ENCODE results near the gene GTF3C5.
A peak's percentile ranks its signal among the peaks of the same experiment; 100 is the strongest.
"Not testable (repeated sequence)": the region's sequence is repeated elsewhere in the genome, so short reads cannot be mapped to it uniquely, and the experiment has no call there.

Gene GTF3C5, protein sequence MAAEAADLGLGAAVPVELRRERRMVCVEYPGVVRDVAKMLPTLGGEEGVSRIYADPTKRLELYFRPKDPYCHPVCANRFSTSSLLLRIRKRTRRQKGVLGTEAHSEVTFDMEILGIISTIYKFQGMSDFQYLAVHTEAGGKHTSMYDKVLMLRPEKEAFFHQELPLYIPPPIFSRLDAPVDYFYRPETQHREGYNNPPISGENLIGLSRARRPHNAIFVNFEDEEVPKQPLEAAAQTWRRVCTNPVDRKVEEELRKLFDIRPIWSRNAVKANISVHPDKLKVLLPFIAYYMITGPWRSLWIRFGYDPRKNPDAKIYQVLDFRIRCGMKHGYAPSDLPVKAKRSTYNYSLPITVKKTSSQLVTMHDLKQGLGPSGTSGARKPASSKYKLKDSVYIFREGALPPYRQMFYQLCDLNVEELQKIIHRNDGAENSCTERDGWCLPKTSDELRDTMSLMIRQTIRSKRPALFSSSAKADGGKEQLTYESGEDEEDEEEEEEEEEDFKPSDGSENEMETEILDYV

DNA sequence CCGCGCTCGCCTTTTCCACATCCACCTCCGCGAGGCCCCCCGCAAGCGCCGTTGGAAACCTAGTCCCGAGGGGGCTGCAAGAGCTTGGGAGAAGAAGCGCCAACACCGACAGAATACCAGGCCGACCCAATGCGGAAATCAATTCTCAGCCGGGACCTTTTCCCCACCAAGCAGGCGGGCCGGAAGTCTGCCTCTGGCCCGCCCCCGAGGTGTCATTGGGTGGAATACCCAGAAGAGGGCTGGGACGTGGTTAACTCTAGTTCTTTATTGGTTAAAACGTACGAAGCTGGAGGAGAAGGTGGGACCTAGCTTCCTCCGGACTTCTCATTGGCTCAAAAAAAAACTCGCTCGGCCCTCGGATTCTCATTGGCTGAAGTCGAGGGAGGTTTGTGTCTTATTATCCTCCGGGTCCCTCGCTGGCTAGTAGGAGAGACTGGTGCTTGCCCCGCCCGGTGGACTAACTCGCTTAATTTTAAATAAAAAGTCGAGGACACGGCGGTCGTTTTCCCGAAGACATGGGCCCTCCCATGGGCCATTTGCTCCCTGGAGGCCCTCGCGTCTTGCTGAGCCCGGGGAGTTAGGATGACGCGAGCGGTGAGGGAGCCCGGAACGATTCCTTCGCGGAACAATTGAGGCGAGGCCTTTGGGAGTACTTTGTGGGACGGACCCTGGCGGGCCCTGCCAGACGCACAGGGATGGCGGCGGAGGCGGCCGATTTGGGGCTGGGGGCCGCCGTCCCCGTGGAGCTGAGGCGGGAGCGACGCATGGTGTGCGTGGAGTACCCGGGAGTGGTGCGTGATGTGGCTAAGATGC, at the start of gene GTF3C5:
TSS of gene GTF3C5 (plus strand) at position 681 of the 813 bp plus-strand sequence. CDS start at position 696, 15 bp downstream.
- peak; percentile 91 for DNase-seq

DNA sequence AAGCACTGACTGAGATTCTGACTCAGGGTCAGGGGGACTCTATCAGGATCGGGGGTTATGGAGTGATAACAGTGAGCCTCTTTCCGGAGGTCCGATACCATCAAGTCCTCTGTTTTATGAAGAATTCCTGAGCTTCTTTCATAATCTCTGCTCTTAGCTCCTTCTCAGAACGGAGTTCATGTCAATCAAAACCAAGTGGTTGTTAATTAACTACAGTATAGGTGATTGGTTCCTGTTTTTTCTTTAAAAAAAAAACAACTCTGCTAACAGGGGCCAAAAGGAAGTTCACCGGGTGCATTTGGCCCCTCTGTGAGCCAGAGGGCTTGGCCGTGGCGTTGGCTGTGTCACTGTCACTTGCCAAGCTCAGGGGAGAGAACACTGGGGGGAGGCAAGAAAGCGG, 48.3 kb upstream of the GTF3C5 start:
- DNase-seq: no peak

GRCh38 chr9:132983491-132984201, 47.2 kb upstream of the GTF3C5 start:
- no peak for DNase-seq

DNA sequence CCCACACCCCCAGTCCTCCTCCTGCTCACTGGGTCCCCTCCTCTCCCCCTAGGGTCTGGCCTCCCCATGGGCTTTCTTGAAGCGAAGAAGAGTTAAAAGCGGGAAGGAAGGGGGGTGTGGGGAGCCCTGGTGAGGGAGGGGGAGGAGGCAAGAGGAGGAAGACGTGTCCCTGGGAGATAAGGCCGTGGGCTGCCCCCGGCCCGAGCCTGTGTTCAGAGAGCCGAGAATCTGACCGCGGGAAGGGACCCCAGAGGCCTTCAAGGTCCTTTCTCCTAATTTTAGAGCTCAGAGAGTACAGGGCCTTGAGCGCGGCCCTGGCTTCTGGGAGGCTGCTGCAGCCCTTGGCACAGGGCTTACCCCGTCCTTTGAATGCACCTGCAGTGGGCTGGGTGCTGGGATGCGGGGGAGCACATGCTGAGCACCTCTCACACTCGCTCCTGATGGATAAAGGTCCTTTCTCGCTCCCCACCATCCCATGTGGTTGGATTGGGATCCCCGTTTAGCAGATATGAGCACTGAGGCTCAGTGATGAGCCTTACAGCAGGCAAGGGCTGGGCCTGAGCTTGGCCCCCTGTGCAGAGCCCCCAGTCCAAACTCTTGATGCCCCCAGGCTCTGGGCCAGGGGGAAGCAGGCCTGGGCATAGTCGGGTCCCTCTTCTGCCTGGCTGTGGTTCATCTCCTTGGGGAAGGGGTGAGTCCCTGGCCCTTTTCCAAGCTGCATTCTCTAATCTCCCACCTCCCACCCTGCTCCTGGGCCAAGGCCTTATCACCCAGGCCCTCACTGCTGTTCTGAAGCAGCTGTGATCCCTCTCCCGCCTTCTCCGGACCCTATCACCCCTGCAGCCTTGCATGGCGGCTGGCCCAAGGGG, 46.4 kb upstream of the GTF3C5 start:
- DNase-seq: no peak

DNA sequence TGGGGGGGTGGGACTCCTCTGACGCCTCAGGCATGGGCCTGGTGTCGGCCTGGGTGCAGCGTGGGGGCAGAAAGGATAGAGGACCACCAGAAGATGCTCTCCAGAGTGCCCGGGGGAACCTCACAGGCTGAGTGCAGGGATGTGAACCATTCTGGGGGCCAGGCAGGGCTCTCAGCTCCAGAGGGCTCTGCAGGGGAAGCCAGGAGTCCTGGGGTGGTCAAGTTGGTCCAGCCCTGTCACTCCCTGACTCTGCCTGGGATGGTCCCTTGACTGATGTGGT, 45.8 kb upstream of the GTF3C5 start:
- no peak for DNase-seq

DNA sequence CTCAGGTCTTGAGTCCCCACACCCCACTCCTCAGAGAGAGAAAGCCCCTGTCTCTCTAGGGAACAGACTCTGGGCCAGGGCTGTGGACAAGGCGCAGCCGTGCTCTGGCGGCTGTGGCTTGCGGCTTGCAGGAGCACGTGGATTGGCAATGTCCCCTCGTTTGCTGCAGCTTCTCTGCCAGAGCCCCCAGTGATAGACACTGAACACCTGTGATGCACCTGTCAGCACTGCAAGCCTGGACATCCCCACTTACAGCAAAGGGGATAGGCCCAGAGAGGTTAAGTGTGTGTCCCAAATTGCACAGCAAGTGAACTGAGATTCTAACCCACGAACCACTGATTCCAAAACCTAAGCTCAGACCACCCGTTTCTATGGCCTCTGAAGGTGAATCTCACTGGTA, 45.3 kb upstream of the GTF3C5 start:
- no peak for DNase-seq

- DNase-seq: no peak
These were observed 44.7 kb upstream of the GTF3C5 start for GRCh38 chr9:132986114-132986513.

- no peak for DNase-seq
These were observed 43.9 kb upstream of the GTF3C5 start for GRCh38 chr9:132986640-132987620.

- no peak for DNase-seq
These were observed 42.4 kb upstream of the GTF3C5 start for GRCh38 chr9:132988244-132989013.

- no peak for DNase-seq
These were observed 41.8 kb upstream of the GTF3C5 start for GRCh38 chr9:132989014-132989310.

DNA sequence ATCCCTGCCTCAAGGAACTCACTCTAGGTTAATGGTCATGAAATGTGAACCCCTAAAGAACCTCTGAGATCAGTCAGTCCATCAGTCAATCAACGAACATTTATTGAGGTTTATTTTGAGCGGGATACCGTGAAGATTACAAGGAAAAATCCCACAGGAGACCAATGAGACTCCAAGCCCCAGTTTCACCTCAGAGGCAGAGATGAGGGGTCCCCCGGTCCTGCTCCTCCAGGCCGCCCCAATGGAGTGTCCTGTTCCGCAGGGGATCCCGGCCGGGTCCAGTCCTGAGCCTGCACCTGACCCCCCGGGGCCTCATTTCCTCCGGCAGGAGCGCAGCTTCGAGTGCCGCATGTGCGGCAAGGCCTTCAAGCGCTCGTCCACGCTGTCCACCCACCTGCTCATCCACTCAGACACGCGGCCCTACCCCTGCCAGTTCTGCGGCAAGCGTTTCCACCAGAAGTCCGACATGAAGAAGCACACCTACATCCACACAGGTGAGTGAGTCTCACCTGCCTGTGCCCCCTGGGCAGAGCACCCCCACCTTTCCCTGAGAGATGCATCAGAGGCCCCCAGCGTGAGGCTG, 41.3 kb upstream of the GTF3C5 start:
- no peak for DNase-seq

DNA sequence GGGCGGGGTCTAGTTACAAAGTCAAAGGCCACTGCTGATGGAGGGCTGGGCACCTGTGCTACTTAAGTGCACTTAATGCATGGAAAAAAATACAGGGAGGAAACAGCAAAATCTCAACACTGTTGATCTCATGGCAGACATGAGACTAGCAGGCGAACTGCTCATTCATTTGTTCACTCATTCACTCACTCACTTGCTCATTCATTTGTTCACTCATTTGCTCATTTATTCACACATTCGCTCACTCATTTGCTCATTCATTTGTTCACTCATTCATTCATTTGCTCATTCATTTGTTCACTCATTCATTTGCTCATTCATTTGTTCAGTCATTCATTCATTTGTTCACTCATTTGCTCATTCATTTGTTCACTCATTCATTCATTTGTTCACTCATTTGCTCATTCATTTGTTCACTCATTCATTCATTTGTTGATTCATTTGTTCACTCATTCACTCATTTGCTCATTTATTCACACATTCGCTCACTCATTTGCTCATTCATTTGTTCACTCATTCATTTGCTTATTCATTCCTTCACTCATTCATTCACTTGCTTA, 40.7 kb upstream of the GTF3C5 start:
- DNase-seq: not testable (repeated sequence)

GRCh38 chr9:132990781-132991180, 40.0 kb upstream of the GTF3C5 start:
- DNase-seq: no peak

DNA sequence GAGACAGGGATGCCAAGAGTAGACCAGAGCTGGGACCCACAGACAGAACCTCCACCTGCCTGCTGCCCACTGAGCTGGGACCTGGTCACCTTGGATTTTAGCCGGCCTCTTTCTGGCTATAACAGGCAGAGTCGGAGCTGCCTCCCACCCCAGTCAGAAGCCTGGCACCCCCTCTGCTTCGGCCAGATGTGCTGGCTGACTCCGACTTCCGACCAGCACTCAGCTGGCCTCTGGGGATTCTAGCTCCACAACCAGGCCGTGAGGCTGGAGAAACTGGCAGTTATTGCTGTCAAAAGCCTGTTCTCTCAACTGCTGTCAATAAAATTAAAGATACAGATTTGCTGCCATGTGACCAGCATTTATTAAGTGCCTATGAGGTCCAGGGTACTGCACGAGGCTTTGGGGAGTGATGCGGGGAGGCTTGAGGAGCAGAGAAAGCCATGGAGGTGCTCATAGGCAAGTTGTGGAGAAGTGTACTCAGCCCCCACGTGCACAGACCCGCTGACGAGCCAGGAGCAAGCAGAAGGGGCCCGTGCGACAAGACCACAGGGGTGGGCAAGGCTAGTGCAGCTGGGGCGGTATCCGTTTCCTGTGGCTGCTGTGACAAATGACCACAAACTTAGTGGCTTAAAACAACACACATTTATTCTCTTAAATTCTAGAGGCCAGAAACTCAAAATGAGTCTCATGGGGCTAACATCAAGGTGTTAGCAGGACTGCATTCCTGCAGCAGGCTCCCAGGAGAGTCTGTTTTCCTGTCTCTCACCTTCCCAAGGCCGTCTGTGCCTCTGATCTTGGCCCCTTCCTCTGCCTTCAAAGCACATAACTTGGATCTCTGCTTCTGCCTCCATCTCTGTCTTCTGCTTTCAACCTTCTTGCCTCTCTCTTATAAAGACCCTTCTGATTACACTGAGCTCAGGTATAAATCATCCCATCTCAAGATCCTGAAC, 39.2 kb upstream of the GTF3C5 start:
- peak; percentile 14 for DNase-seq

- DNase-seq: no peak
These were observed 37.3 kb upstream of the GTF3C5 start for GRCh38 chr9:132993511-132993939.

GRCh38 chr9:132994410-132995120, 36.2 kb upstream of the GTF3C5 start:
- no peak for DNase-seq

- DNase-seq: no peak
These were observed 35.7 kb upstream of the GTF3C5 start for GRCh38 chr9:132995121-132995420.

DNA sequence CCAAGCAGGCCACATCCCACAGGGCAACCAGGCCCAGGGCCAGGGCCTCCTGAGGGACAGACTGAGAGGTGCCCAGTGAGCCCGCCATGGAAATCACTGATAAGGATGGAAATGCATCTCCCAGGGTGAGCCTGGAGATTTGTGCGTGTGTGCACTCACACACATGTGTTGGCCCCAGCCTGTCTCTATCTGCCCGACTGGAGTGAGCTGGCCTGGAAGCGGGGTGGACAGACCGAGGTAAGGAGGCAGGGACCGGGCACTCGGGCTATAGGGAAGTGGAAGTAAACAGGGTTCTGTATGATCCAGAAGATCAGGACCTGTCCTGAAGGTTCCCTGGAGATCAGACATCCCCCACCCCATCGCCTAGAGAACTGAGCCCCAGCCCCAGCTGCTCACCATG, 34.9 kb upstream of the GTF3C5 start:
- no peak for DNase-seq
